HFFc6 (cell line): ENCODE measurements around the gene FOLH1. TPM values are rescaled to one million over a fixed set of nuclear protein-coding genes. Genes with fewer than 3 reads are reported as not detected.
"Not testable (repeated sequence)": the region's sequence is repeated elsewhere in the genome, so short reads cannot be mapped to it uniquely, and the experiment has no call there.

Experiments
- DNase-seq: peaks from one replicate; pipeline ENCODE4 v3.0.0-alpha.2; 2018
- H3K27ac Mint-ChIP-seq: 2 replicates; pipeline ENCODE4 v1.8.0; 2020; ENCODE audit warnings: mild to moderate bottlenecking, mixed read lengths
- H3K27me3 Mint-ChIP-seq: 2 replicates; pipeline ENCODE4 v1.8.0; 2021; ENCODE audit warnings: mild to moderate bottlenecking, moderate library complexity, mixed read lengths; ENCODE audit not compliant: insufficient read depth
- H3K36me3 Mint-ChIP-seq: 2 replicates; pipeline ENCODE4 v1.8.0; 2021; ENCODE audit warnings: low read depth, mixed read lengths
- H3K4me1 Mint-ChIP-seq: 2 replicates; pipeline ENCODE4 v1.8.0; 2020; ENCODE audit warnings: low read depth, mixed read lengths
- H3K4me3 Mint-ChIP-seq: 2 replicates; pipeline ENCODE4 v1.8.0; 2020; ENCODE audit warnings: mild to moderate bottlenecking, moderate library complexity, mixed read lengths
- H3K9me3 Mint-ChIP-seq: 2 replicates; pipeline ENCODE4 v1.8.0; 2020; ENCODE audit warnings: mild to moderate bottlenecking, mixed read lengths
- CTCF ChIP-seq: fragments of 200-600 bp; sonication (generic); IDR thresholded peaks from 2 replicates; pipeline ENCODE4 v1.5.0; 2021; ENCODE audit warnings: antibody characterized with exemption, mild to moderate bottlenecking
- total RNA-seq, 6 experiments: library from RNA; stranded (reverse); fragmentation: NEBNext Ultra II Directional; extraction: Animal tissue kit (Norgen Biotek cat#: 25700); gene quantifications; 2 replicates in 1 of 6; 3 replicates in 5 of 6; pipeline ENCODE4 v1.2.3, GENCODE V29; 2021

Gene FOLH1
- total RNA-seq, 6 experiments from 2014 or later: not detected

- no peak for TF ChIP-seq CTCF
Observed at GRCh38 chr11:49221112-49221511, 12.7 kb upstream of the FOLH1 start.

GRCh38 chr11:49213026-49213560, 4.7 kb upstream of the FOLH1 start:
- no peak for DNase-seq
- H3K27ac Mint-ChIP-seq: no peak overlapping the region
- H3K36me3 Mint-ChIP-seq: no peaks in the 10 kb centered on the region
- no peaks in the 10 kb centered on the region for H3K4me1 Mint-ChIP-seq
- H3K4me3 Mint-ChIP-seq: no peak overlapping the region
- no peak for TF ChIP-seq CTCF
- no peaks in the 10 kb centered on the region for H3K27me3 Mint-ChIP-seq
- H3K9me3 Mint-ChIP-seq: no peaks in the 10 kb centered on the region

More at GRCh38 chr11:49221112-49221511, 12.7 kb upstream of the FOLH1 start:
- no peaks in the 10 kb centered on the region; the same call in none of the 2 replicates for H3K9me3 Mint-ChIP-seq
- no peaks in the 10 kb centered on the region for H3K27me3 Mint-ChIP-seq
- no peaks in the 10 kb centered on the region for H3K36me3 Mint-ChIP-seq
- H3K27ac Mint-ChIP-seq: no peak overlapping the region
- H3K4me3 Mint-ChIP-seq: no peak overlapping the region
- no peak for DNase-seq
- H3K4me1 Mint-ChIP-seq: no peaks in the 10 kb centered on the region

- not testable (repeated sequence) for H3K4me1 Mint-ChIP-seq, H3K27me3 Mint-ChIP-seq, H3K9me3 Mint-ChIP-seq, H3K27ac Mint-ChIP-seq, H3K4me3 Mint-ChIP-seq, H3K36me3 Mint-ChIP-seq, DNase-seq
Observed at GRCh38 chr11:49206999-49207398, 1.4 kb downstream of the FOLH1 start.

- H3K9me3 Mint-ChIP-seq: peaks cover 10% of the 10 kb centered on the region
- H3K27ac Mint-ChIP-seq: no peak overlapping the region
- H3K4me3 Mint-ChIP-seq: no peak overlapping the region
- no peak for TF ChIP-seq CTCF
- DNase-seq: no peak
- H3K4me1 Mint-ChIP-seq: no peaks in the 10 kb centered on the region
- no peaks in the 10 kb centered on the region for H3K36me3 Mint-ChIP-seq
- no peaks in the 10 kb centered on the region for H3K27me3 Mint-ChIP-seq
Observed at GRCh38 chr11:49202287-49202976, 6.0 kb downstream of the FOLH1 start.

- DNase-seq, H3K4me3 Mint-ChIP-seq, H3K27ac Mint-ChIP-seq, H3K27me3 Mint-ChIP-seq, H3K36me3 Mint-ChIP-seq, H3K4me1 Mint-ChIP-seq, H3K9me3 Mint-ChIP-seq: not testable (repeated sequence)
Observed at GRCh38 chr11:49196775-49197174, 11.6 kb downstream of the FOLH1 start.

- not testable (repeated sequence) for H3K9me3 Mint-ChIP-seq, DNase-seq, H3K27ac Mint-ChIP-seq, H3K4me1 Mint-ChIP-seq, H3K4me3 Mint-ChIP-seq, H3K27me3 Mint-ChIP-seq, H3K36me3 Mint-ChIP-seq
Observed at GRCh38 chr11:49196002-49196401, 12.4 kb downstream of the FOLH1 start.

- not testable (repeated sequence) for H3K4me3 Mint-ChIP-seq, H3K27me3 Mint-ChIP-seq, H3K27ac Mint-ChIP-seq, H3K4me1 Mint-ChIP-seq, H3K9me3 Mint-ChIP-seq, H3K36me3 Mint-ChIP-seq, DNase-seq
Observed at GRCh38 chr11:49190287-49190686, 18.1 kb downstream of the FOLH1 start.

- not testable (repeated sequence) for H3K27ac Mint-ChIP-seq, H3K4me1 Mint-ChIP-seq, H3K4me3 Mint-ChIP-seq
Observed at GRCh38 chr11:49186225-49186624, 22.2 kb downstream of the FOLH1 start.

GRCh38 chr11:49185597-49185996, 22.8 kb downstream of the FOLH1 start:
- H3K36me3 Mint-ChIP-seq, H3K4me3 Mint-ChIP-seq, H3K27me3 Mint-ChIP-seq, DNase-seq, H3K9me3 Mint-ChIP-seq, H3K4me1 Mint-ChIP-seq, H3K27ac Mint-ChIP-seq: not testable (repeated sequence)

More at GRCh38 chr11:49186225-49186624, 22.2 kb downstream of the FOLH1 start:
- not testable (repeated sequence) for DNase-seq, H3K36me3 Mint-ChIP-seq, H3K27me3 Mint-ChIP-seq, H3K9me3 Mint-ChIP-seq

- not testable (repeated sequence) for H3K9me3 Mint-ChIP-seq, H3K27ac Mint-ChIP-seq, H3K4me3 Mint-ChIP-seq, H3K27me3 Mint-ChIP-seq, DNase-seq, H3K36me3 Mint-ChIP-seq, H3K4me1 Mint-ChIP-seq
Observed at GRCh38 chr11:49184756-49185155, 23.6 kb downstream of the FOLH1 start.

GRCh38 chr11:49177936-49178335, 30.5 kb downstream of the FOLH1 start:
- peaks cover 10% of the 10 kb centered on the region for H3K9me3 Mint-ChIP-seq
- H3K36me3 Mint-ChIP-seq, H3K4me3 Mint-ChIP-seq, H3K4me1 Mint-ChIP-seq, H3K27me3 Mint-ChIP-seq, DNase-seq, H3K27ac Mint-ChIP-seq: not testable (repeated sequence)
